ENCODE results near the gene MAOB.

The MAOB gene

DNA sequence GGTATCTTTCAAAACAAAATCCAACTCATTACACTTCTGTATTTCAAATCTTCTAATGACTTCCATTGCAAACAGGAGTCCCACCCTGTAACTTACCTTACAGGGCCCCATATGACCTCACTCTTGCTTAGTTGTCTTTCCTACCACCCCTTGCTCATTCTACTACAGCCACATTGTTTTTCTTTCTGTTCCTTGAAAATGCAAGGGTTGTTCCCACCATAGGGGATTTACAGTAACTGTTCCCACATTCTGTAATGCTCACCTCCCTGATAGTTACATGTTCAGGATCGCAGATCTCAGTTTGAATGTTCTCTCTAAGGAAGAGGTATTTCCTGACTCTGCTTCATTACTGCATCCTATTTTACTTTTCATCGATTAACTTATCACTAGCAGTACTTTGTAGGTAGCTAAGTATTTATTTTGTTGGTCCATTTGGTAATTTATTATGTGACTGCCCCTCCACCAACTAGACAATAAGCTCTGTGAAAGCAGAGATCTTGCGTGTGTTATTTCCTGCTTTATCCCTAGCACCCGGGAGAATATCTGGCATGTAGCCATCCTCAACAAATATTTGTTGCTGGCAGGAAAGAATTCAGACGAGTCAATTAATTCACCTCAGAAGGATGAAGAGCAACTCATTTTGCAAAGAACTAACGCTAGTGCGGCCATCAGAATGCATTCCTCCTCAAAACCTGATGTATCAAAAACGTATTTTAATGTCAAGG, 21.4 kb downstream of the MAOB start:
- no peak for DNase-seq

DNA sequence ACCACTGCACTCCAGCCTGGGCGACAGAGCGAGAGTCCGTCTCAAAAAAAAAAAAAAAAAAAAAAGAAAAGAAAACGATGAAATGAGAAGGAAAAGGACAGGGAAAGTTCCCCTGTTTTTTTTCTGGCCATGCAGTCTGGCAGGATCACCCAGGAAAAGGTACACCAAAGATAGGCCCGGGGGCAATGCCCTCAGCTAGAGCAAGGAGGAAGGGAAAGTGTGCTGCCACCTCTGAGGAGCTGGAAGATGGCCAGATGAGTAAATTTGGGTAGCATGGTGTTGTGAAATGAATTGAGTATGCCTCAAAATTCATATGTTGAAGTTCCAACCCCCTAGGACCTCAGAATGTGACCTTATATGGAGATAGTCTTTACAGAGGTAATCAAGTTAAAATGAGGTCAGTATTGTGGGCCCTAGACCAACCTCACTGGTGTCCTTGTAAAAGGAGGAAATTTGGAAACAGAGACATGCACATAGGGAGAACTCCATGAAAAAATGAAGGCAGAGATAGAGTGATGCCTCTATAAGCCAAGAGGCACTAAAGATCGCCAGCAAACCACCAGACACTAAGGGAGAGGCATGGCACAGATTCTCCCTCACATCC, 28.9 kb downstream of the MAOB start:
- DNase-seq = no peak

DNA sequence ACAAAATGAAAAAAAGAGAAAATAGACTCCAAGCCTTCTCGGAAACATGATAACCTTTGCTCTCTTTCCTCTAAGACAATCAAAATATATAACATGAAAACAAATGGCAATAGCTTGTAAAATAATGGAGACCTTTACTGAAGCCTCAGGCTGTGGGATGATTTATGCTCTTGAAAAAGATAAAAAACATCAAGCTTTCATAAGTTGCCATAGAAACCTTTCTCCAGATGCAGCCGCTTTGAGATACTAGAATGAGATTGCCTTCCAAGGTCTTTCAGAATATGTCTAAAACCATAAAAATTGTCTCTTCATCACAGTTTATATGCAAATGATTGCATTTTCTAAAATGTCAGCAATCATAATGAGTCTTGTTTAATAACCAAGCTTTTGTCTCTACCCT, 31.6 kb downstream of the MAOB start:
- DNase-seq = no peak

DNA sequence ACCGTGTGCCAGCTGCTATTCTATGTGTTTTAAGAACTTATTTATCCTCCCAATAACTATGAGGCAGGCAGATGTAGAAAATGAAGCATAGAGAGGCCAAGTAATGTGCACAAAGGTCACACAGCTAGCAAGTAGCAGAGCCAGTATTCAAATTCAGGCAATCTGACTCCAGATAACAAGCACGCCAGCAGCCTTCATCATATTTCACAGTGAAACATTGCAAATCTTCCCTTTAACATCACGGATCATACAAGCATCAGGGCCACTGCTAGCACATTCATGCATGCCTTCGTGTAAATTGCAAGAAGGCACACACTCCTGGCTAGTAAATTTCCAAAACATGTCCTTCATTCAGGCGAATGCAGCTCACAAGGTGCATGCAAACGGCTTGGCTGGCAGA, 33.1 kb downstream of the MAOB start:
- DNase-seq = no peak

DNA sequence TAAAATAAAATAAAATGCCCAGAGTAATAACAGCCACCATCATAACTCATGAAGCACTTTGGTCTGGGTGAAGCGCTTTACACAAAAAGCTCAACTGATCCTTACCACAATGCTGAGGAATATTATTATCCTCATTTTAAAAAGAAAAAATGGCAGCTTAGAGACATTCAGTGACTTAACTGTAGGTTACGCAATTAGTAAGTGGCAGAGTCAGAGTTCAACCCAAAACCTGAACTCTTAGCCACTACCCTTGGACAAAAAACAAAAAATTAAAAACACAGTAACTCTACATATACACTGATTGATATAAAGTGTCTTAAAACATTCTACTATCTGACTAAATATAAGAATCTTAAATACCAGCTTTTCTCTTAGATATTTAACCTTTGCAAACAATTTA, 34.9 kb downstream of the MAOB start:
- DNase-seq = no peak

DNA sequence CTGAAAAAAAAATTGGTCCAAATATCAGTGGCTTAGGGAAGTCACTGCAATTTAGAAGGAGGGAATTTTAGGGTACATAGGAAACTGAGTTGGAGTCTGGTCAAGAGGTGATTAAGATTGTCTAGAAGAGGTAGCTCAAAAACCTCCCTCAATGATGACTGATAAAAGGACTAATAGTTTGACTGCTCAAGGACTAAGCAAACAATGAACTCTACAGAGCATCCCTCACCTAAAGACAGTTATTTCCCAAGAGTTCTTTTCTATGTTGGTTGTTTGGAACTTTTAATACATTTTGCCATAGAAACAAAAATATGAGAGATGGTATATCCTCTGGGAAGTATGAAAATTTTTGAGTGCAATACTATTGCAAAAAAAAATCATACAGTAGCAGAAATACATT, 35.7 kb downstream of the MAOB start:
- no peak for DNase-seq

DNA sequence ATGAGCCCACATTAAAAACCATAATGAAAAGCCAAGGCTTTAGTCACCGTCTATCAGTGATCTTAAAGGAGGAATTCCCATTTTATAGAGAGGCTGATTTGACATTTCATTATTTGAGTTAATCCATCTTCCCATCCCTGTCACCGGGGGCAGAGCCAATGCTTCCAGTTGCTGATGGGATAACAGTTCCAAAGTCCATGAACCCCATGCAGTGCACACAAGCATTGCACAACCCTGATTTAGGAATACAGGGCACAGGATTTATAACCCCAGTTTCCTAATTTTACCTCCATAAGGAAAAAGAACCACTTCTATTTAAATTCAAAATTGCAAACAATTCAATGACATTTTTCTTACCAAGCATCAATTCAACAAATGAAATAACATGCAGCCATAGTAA, 36.5 kb downstream of the MAOB start:
- DNase-seq = no peak

DNA sequence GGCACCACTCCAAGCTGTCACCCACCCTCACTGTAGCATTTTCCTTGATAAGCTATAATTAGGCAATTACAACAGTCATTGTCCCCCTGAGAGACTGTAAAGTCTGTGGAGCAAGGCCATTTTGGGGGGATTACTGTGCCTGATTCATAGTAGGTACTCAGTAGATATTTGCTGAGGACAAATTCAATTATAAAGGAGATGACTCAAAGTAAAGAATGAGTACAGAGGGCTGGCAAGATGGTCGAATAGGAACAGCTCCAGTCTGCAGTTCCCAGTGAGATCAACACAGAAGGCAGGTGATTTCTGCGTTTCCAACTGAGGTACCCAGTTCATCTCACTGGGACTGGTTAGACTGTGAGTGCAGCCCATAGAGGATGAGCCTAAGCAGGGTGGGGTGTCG, 42.0 kb downstream of the MAOB start:
- no peak for DNase-seq

DNA sequence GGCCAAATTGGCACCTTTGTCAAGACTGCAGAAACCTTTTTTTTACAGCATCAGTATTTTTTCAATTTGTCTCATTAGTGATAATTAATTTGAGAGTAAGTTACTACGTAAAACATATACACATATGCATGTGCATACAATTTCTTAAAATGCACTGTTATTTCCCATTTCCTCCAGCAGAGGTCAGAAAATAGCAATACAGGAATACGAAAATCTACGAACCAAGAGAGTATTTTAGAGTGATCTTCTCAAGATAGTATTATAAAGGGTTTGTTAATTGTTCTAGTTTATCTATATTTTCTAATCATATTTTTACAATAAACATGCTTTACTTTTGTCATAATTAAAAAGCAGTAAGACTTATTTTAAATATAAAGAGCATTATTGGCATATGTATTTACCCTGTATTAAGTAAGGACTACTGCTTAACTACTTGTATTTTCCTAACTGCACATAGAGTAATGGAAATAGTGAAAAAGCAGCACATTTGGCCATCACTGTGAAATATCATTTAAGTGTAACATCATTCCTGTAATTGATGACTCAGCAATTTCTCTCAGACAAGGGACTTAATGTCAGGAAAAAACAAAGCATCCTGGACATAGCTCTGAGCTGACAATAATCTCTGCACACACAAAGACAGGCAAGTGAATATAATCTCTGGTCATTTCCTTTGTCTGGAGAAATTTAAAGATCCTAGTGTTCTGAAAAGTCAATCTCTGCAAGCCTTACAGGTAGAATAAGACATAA, 45.6 kb downstream of the MAOB start:
- DNase-seq = no peak

DNA sequence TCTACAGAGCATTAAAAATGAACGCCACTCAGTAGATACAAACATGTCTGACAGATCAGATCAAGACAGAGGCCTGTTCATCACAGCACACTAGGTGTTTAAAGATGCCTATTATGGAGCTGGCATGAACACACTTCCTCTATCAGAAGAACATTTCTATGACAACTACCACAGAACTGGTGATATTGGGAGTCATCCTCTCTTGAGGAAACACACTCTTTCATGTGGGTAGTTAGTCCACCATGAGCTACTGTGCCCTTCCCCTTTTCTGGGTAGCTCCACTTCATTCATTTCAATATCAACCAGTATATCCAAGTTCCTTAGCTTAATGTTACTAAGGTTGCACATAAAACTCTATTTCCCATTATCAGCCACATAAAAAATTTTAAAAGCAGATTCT, 46.7 kb downstream of the MAOB start:
- no peak for DNase-seq

DNA sequence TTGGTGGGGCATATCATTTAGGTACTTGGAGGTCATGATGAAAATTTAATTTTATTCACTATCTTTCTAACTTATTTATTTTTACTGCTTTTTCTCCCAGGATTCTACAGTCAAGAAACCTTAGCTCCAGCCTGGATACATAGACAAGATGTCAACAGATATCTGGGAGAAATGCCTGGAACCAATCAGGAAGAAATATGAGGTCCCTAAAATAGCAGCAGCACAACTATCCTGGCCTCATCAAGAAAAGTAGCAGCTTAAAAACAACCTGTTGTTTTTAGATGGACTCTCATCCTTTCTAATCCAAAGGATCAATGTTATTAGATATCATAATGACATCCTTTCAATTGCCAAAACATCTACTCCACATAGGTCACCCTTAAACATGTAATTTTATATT, 54.5 kb downstream of the MAOB start:
- no peak for DNase-seq

DNA sequence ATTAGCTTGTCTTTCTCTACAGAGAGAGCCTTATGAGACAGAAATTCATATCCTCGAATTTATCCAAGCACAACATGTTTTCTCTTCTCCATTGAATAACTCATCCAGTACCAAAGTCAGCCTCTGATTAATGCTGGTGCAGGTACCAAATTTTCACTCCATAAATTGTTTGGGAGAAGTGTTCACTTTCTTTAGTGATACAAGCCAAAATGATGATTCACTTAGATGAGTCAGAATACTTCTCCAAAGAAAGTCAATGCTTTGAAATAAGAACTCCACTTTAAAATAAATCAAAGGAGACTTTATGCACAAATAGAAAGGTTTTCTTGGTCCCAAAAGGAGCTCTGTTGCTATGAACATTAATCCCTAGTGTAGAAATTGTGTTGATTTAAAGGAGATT, 60.2 kb downstream of the MAOB start:
- no peak for DNase-seq

DNA sequence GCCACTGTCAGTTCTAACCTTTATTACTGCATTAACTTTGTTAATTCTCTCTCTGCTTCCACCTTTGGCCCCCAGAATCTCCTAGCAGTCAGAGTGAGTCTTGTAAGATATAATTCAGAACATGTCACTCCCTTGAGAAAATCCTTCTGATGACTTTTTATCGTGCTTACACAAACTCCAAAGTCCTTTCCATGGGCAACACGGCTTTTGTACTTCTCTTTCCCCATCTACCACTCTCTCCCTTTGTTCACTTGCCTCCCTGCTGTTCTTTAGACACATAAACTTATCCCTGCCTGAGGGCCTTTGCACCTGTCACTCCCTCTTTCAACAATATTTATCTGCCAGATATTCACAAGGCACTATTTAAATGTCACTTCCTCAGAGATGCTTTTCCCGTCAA, 64.8 kb downstream of the MAOB start:
- DNase-seq = no peak

DNA sequence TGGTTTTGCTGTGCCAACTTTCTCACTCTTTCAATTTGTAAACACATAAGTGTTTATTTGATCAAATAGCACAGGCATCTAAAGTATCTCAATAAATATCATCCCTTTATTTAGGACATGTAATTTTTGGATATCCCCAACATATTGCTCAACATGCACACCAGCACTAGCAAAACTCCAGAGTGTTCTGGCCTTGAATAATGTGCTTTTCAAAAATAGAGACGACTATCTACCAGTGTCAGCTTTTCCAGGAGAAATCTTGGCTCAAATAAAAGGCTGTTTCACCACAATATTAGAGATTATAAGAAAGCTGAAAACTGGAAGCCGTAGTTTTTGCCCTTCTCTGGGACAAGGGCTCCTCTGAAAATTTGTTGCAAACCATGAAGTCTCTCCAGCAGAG, 67.0 kb downstream of the MAOB start:
- no peak for DNase-seq

DNA sequence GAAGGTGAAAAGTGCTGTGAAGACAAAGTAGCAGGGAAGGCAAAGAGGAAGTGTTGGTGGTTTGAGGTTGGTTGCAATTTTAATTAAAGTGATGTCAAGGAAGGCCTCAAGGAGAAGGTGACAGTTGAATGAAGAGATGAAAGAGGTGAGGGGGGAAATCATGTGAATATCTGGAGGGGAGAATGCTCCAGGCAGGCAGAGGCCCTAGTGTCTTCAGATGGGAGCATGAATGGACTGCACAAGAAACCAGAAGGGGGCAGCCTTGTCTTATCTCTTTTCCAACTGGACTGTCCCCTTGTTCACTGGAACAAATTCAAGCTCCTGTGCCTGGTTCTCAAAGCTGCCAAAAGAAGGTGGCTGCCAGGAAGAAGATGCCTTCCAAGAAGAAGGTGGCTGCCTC, 68.4 kb downstream of the MAOB start:
- DNase-seq = no peak

DNA sequence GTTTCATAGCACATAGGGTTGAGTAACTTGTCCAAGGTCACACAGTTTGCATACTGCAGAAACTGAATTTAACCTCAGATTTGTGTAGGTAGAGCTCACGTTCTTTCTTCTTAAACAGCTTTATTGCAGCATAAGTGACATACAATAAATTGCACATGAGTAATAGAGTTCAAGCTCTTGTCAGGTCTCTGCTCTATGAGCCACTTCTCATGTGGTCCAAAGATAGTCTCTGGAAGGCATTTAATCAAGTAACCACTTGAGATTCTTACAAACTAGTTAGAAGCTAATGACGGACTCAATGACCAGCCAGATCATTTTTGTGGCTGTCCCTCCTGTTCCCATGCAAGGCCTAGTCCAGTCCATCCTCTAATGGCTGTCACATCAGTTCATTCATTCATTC, 68.9 kb downstream of the MAOB start:
- DNase-seq = no peak

DNA sequence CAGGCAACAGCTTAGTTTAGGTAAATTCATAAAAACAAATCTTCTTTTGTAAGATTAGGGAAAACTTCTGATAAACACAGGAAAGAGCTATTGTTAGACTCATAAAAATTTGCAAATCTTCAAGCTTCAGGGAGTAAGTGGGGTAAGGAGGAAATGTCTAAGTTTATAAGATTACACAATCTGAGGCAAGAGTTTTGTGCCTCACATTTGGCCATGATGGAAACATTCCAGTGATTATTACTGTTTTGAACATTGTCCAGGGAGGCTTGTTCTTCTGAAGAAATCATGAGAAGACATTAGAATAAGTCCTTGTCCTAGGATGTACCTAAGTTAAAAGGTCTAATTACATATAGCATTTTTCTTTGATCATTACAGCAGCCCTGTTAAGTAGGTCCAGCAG, 72.8 kb downstream of the MAOB start:
- no peak for DNase-seq

DNA sequence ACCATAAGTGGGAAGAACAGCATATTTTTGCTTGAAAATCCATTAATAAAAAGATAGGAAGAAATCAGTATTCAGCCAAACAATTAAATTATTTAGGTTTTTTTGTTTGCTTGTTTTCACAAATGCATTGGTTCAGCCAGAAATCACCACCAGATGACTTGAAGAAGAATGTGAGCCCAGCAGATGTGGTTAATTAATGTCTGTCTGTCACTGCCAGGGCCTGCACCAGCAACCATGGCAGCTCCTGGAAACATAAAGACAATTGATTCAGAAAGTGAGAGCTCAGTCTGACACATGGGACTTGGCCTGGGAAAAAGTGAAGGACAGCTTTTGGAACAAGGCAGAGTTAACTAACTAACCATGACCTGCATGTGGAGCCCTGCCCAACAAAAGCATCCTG, 74.0 kb downstream of the MAOB start:
- DNase-seq = no peak

DNA sequence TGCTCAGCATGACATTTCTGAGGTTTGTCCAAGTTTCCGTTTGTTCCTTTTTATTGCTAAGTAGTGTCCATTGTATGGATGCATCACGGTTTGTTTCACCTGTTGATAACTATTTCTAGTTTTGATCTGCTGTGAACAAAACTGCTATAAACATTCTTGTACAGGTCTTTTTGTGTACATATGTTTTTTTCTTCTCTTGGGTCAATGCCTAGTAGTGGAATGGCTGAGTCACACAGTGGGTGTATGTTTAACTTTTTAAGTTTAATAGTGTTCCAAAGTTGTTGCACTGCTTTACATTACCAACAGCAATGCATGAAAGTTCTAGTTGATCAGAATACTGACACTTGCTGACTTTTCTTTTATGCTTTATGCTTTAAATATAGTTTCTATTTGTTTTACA, 76.7 kb downstream of the MAOB start:
- DNase-seq = no peak

DNA sequence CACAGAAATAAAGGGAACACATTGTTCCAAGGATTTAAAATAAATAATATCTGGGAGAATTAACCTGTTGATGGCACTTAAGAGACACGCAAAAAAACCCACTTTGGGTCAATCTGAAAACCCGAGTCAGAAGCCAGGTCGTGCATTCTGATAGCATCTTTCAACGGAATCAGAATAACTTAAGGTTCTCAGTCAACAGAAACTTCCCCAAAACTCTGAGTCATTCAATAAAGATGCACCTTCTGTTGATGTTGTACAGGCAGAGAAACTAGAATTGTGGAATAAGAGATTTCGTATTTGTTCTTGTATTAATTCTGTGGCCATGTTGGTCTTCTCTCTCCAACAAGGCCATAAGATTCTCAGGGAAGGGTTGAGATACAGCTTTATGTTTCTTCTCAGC, 78.2 kb downstream of the MAOB start:
- no peak for DNase-seq

DNA sequence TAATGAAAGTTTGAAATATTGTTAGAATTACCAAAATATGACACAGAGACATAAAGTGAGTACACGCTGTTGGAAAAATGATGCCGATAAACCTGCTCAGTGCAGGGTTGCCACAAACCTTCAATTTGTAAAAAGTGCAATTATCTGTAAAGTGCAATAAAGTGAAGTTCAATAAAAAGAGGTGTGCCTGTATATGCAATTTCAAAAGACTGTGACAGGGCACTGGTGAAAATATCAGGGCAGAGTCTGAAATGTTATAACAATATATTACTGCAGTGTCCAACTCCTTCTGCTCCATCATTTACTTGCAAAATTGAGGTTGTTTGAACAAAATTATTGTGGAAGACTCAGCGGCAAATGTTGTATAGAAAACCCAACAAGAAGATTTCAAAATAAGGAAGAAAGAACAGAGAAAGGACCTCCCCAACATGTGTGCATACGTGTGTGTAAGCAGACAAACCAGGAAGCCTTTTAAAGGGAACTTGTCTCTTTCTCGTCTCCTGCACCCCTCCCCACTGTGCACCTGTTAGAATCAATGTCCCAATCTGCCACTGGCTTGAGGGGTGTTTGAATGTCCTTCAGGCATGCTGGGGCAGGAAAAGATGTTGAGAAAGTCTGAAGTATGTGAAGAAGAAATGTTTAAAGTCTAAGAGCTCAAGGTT, 96.2 kb downstream of the MAOB start:
- DNase-seq = no peak

DNA sequence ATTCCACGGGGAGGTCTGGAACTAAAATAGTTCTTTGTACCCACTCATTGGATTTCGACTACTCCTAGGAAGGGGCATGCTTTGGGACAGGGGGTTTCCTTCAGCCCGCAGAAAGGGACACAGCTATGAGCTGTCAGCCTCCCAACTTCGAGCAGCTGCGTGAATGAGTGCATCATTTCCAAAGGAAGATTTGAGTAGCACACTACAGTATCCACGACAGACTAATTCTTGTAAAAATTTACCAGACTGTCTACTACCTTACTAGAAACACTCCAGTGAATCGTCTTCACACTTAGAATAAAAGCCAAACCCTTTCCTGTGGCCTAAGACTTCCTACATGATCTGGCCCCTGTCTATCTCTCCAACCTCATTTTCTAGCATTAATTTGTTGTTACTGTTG, 124.2 kb downstream of the MAOB start:
- DNase-seq = no peak

DNA sequence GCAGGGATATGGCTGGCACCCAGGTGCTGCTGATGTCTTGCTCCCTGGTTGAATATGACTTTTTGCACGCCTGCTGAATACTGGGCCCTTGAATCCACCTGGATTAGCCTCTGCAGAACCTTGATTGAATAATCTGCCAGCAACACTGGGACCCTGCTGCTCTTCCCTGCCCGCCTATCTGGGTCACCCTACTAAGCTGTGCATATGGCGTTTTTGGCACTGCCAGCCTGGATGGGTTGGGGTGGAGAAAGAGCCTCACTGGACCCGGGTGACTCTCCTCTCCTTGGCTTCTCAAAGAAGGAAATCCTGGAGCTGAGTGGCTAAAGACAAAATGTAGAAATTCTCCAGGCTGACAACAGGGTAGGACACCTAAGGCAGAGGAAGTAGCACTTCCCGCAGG, 126.2 kb downstream of the MAOB start:
- no peak for DNase-seq

DNA sequence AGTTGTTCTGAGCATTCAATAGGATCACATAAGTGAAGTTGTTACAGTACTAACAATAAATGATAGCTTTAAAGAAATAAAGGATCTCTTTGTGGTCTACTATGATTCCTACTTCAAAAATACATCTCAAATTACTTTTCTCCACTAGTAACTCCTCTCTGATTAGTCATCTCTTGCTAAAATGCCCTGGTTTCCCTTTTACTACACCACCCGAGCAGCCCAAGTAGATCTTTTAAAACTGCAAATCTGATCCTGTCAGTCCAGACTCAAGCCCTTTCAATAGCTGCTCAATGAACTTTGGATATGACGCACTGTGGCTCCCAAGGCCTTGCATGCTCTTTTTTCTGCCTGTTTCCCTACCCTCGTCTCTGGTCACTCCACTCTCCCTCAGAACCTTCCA, 128.6 kb downstream of the MAOB start:
- DNase-seq = no peak
